HUDEP-2 (cell line): Measurements from ENCODE around the gene SUPT3H.

ENCODE experiments used
- DNase-seq, 76 experiments: peaks; one replicate each; lab custom pipeline; 2025; ENCODE audit not compliant: unreplicated experiment in 76 of 76; lab: John Stamatoyannopoulos, UW

SUPT3H gene

GRCh38 chr6:45026003-45026516 lies 351.7 kb downstream of the SUPT3H start:
- DNase-seq: no peak

GRCh38 chr6:45024610-45025009 lies 353.1 kb downstream of the SUPT3H start:
- DNase-seq: no peak

GRCh38 chr6:45021676-45022075 lies 356.1 kb downstream of the SUPT3H start:
- DNase-seq: no peak

- no peak for DNase-seq
Measured at GRCh38 chr6:45012687-45013086, 365.0 kb downstream of the SUPT3H start.

GRCh38 chr6:45009576-45009975 lies 368.2 kb downstream of the SUPT3H start:
- DNase-seq: no peak

- DNase-seq: no peak
Measured at GRCh38 chr6:45006893-45007292, 370.8 kb downstream of the SUPT3H start.

GRCh38 chr6:45003961-45004360 lies 373.8 kb downstream of the SUPT3H start:
- no peak for DNase-seq

GRCh38 chr6:45003387-45003786 lies 374.3 kb downstream of the SUPT3H start:
- DNase-seq: no peak

GRCh38 chr6:45002390-45003105 lies 375.2 kb downstream of the SUPT3H start:
- no peak for DNase-seq

- DNase-seq: no peak
Measured at GRCh38 chr6:45001663-45002062, 376.1 kb downstream of the SUPT3H start.

GRCh38 chr6:45000833-45001232 lies 376.9 kb downstream of the SUPT3H start:
- no peak for DNase-seq

GRCh38 chr6:44999066-44999465 lies 378.7 kb downstream of the SUPT3H start:
- DNase-seq: no peak

- DNase-seq: no peak
Measured at GRCh38 chr6:44995486-44996132, 382.1 kb downstream of the SUPT3H start.

GRCh38 chr6:44989391-44989790 lies 388.3 kb downstream of the SUPT3H start:
- no peak for DNase-seq

- no peak for DNase-seq
Measured at GRCh38 chr6:44985006-44985405, 392.7 kb downstream of the SUPT3H start.

GRCh38 chr6:44983467-44984365 lies 394.0 kb downstream of the SUPT3H start:
- DNase-seq: no peak

GRCh38 chr6:44980841-44981240 lies 396.9 kb downstream of the SUPT3H start:
- DNase-seq: no peak

GRCh38 chr6:44976677-44977641 lies 400.8 kb downstream of the SUPT3H start:
- no peak for DNase-seq

GRCh38 chr6:44974511-44974910 lies 403.2 kb downstream of the SUPT3H start:
- no peak for DNase-seq

- DNase-seq: no peak
Measured at GRCh38 chr6:44972709-44973108, 405.0 kb downstream of the SUPT3H start.
